ENCODE measurements around the gene KRTAP4-5.

GRCh38 chr17:41121742-41122141, 27.9 kb downstream of the KRTAP4-5 start:
- TF ChIP-seq POLR2AphosphoS5 (IDR thresholded peaks at IDR 0.05; ENCODE audit: low read depth, low read length) (no peak), POLR2A (IDR thresholded peaks at IDR 0.05; ENCODE audit: insufficient read depth in 1 of 2, low read depth in 2 of 2, low read length in 2 of 2) (no peak), RAD21 (CRISPR knock-in tag; IDR thresholded peaks at IDR 0.05) (no peak), ZNF776 (CRISPR knock-in tag; IDR thresholded peaks at IDR 0.05) (no peak), TCF12 (IDR thresholded peaks at IDR 0.05) (no peak), TCF12 (CRISPR knock-in tag; IDR thresholded peaks at IDR 0.05) (no peak), ZZZ3 (CRISPR knock-in tag; IDR thresholded peaks at IDR 0.05; ENCODE audit: borderline replicate concordance) (no peak), ADNP (CRISPR knock-in tag; IDR thresholded peaks at IDR 0.05) (no peak), EP300 (IDR thresholded peaks at IDR 0.05; ENCODE audit: low read depth in 2 of 2, low read length in 2 of 2) (no peak), EP300 (CRISPR knock-in tag; IDR thresholded peaks at IDR 0.05; ENCODE audit: borderline replicate concordance) (no peak), ZNF530 (CRISPR knock-in tag; IDR thresholded peaks at IDR 0.05; ENCODE audit: low read depth) (no peak)

All from HepG2 (cell line).